WTC11 (cell line): ENCODE data around the gene POU2F1.

ENCODE experiments used
- CREB1 ChIP-seq: sonication (generic); formaldehyde crosslinking; IDR thresholded peaks from 2 replicates; pipeline ENCODE4 v1.8.0; 2023; ENCODE audit warnings: mild to moderate bottlenecking, missing genetic modification reagents
- ELF4 ChIP-seq: sonication (generic); formaldehyde crosslinking; IDR thresholded peaks from 2 replicates; pipeline ENCODE4 v1.8.1; 2022; ENCODE audit warnings: low read depth, mild to moderate bottlenecking, moderate library complexity, missing genetic modification reagents
- FOXP1 ChIP-seq: sonication (generic); formaldehyde crosslinking; IDR thresholded peaks from 2 replicates; pipeline ENCODE4 v1.8.0; 2022; ENCODE audit warnings: missing genetic modification reagents, mild to moderate bottlenecking, moderate library complexity, borderline replicate concordance
- JUN ChIP-seq: sonication (generic); formaldehyde crosslinking; IDR thresholded peaks from 2 replicates; pipeline ENCODE4 v1.8.0; 2023; ENCODE audit warnings: mild to moderate bottlenecking, missing genetic modification reagents
- MXD4 ChIP-seq: fragments of 250-450 bp; sonication (Bioruptor Pico); IDR thresholded peaks from 2 replicates; pipeline ENCODE4 v1.8.0; 2021; ENCODE audit warnings: mild to moderate bottlenecking, moderate library complexity, borderline replicate concordance
- NFYB ChIP-seq: sonication (generic); formaldehyde crosslinking; conservative IDR thresholded peaks from 2 replicates; pipeline ENCODE4 v1.8.0; 2022; ENCODE audit warnings: low read depth, missing genetic modification reagents
- SMAD4 ChIP-seq: sonication (generic); formaldehyde crosslinking; IDR thresholded peaks from 2 replicates; pipeline ENCODE4 v1.8.0; 2022; ENCODE audit warnings: mild to moderate bottlenecking, missing genetic modification reagents
- SP1 ChIP-seq: sonication (generic); formaldehyde crosslinking; conservative IDR thresholded peaks from 2 replicates; pipeline ENCODE4 v1.8.1; 2022; ENCODE audit warnings: missing genetic modification reagents
- ZNF121 ChIP-seq: sonication (generic); formaldehyde crosslinking; IDR thresholded peaks from 2 replicates; pipeline ENCODE4 v1.8.0; 2023; ENCODE audit warnings: missing genetic modification reagents
- ZNF232 ChIP-seq: sonication (generic); formaldehyde crosslinking; IDR thresholded peaks from 2 replicates; pipeline ENCODE4 v1.8.0; 2022; ENCODE audit warnings: mild to moderate bottlenecking, missing genetic modification reagents
- ZNF263 ChIP-seq: sonication (generic); formaldehyde crosslinking; IDR thresholded peaks from 2 replicates; pipeline ENCODE4 v1.8.1; 2022; ENCODE audit warnings: low read depth, mild to moderate bottlenecking, moderate library complexity, missing genetic modification reagents
- TF ChIP-seq, protein P1 (sequence below): fragments of 200-600 bp; IDR thresholded peaks from 2 replicates; pipeline ENCODE4 v1.8.0; 2022; ENCODE audit warnings: antibody characterized with exemption
- TF ChIP-seq, protein P2 (sequence below): sonication (generic); formaldehyde crosslinking; IDR thresholded peaks from 2 replicates; pipeline ENCODE4 v1.8.1; 2023; ENCODE audit warnings: mild to moderate bottlenecking, missing genetic modification reagents, moderate library complexity

- TF ChIP-seq, protein P1, sequence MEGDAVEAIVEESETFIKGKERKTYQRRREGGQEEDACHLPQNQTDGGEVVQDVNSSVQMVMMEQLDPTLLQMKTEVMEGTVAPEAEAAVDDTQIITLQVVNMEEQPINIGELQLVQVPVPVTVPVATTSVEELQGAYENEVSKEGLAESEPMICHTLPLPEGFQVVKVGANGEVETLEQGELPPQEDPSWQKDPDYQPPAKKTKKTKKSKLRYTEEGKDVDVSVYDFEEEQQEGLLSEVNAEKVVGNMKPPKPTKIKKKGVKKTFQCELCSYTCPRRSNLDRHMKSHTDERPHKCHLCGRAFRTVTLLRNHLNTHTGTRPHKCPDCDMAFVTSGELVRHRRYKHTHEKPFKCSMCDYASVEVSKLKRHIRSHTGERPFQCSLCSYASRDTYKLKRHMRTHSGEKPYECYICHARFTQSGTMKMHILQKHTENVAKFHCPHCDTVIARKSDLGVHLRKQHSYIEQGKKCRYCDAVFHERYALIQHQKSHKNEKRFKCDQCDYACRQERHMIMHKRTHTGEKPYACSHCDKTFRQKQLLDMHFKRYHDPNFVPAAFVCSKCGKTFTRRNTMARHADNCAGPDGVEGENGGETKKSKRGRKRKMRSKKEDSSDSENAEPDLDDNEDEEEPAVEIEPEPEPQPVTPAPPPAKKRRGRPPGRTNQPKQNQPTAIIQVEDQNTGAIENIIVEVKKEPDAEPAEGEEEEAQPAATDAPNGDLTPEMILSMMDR, result no peak
- TF ChIP-seq MXD4 (CRISPR knock-in tag) (no peak), SMAD4 (CRISPR knock-in tag) (no peak), ZNF263 (CRISPR knock-in tag) (no peak), ZNF232 (CRISPR knock-in tag) (no peak), JUN (CRISPR knock-in tag) (no peak), CREB1 (CRISPR knock-in tag) (no peak), NFYB (CRISPR knock-in tag) (no peak), ELF4 (CRISPR knock-in tag) (no peak), ZNF121 (CRISPR knock-in tag) (no peak), SP1 (CRISPR knock-in tag) (no peak), FOXP1 (CRISPR knock-in tag) (no peak)
- TF ChIP-seq, protein P2, sequence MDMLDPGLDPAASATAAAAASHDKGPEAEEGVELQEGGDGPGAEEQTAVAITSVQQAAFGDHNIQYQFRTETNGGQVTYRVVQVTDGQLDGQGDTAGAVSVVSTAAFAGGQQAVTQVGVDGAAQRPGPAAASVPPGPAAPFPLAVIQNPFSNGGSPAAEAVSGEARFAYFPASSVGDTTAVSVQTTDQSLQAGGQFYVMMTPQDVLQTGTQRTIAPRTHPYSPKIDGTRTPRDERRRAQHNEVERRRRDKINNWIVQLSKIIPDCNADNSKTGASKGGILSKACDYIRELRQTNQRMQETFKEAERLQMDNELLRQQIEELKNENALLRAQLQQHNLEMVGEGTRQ (CRISPR knock-in tag), result no peak
Observed at GRCh38 chr1:167375949-167376348, 155.3 kb downstream of the POU2F1 start.
